ENCODE data around the gene TARBP1. TPM values are rescaled to one million over a fixed set of nuclear protein-coding genes. Genes with fewer than 3 reads are reported as not detected.

The TARBP1 gene
- total RNA-seq, 2 experiments from 2014 or later = 30.0 to 49.8 TPM

- Histone ChIP-seq H3K27ac (ENCODE audit: low read depth, low read length, poor library complexity, severe bottlenecking) (peak overlapping the region; percentile 81), H3K79me2 (ENCODE audit: insufficient read depth, low read depth, low read length) (peaks cover 34% of the 10 kb centered on the region), H3K4me3 (ENCODE audit: low read depth, low read length, poor library complexity, severe bottlenecking) (peak overlapping the region; percentile 72), H3K36me3 (ENCODE audit: insufficient read depth, low read length) (no peaks in the 10 kb centered on the region; the same call in 1 of the 2 replicates), H3K4me1 (ENCODE audit: insufficient read depth, low read length, poor library complexity, severe bottlenecking) (peaks cover 47% of the 10 kb centered on the region), H2AFZ (ENCODE audit: low read length) (peak overlapping the region; percentile 60), H3K9me2 (ENCODE audit: insufficient read depth, low read length) (no peaks in the 10 kb centered on the region), H3K4me2 (ENCODE audit: low read length) (peak overlapping the region; percentile 61), H4K20me1 (ENCODE audit: insufficient read depth, low read length) (no peaks in the 10 kb centered on the region), H3K9me3 (ENCODE audit: low read length) (no peaks in the 10 kb centered on the region)
- no peak for DNase-seq (ENCODE audit: low spot score)
- no peak for TF ChIP-seq EZH2phosphoT487 (IDR thresholded peaks at IDR 0.05; ENCODE audit: borderline replicate concordance, low read depth, low read length)
- TF ChIP-seq CTCF (conservative IDR thresholded peaks at IDR 0.05; ENCODE audit: low read length) = no peak
- ChIA-PET CTCF (ENCODE audit: unreplicated experiment) (interaction anchor here (0.8 kb wide), 1 partner anchor 8 kb away, joined by 3 read pairs; no protein-coding TSS in a partner anchor), POLR2A (interaction anchor here (0.6 to 2.8 kb wide), 9 partner anchors 11 to 1678 kb away, joined by 3 to 9 read pairs (median 4); partner anchors contain the start of gene IRF2BP2)
- no TSS peak for BruUV-seq (replicated peaks)
- intact Hi-C loops (cut with micrococcal nuclease; ENCODE audit: unreplicated experiment) = loop anchor here (5.0 to 10.0 kb wide), 3 partner anchors 157 to 1666 kb away; partner anchors contain the start of genes B3GALNT2 and GPR137B
These were observed 256 bp upstream of the TARBP1 start for GRCh38 chr1:234479310-234479559.

- DNase-seq (ENCODE audit: low spot score) = peak; percentile 87
- H3K9me2 ChIP-seq (ENCODE audit: insufficient read depth, low read length) = no peaks in the 10 kb centered on the region
- H2AFZ ChIP-seq (ENCODE audit: low read length) = peak overlapping the region; percentile 57
- peak overlapping the region; percentile 95 for H3K4me2 ChIP-seq (ENCODE audit: low read length)
- H3K4me3 ChIP-seq (ENCODE audit: low read depth, low read length, poor library complexity, severe bottlenecking) = peak overlapping the region; percentile 72
- intact Hi-C loops (cut with micrococcal nuclease; ENCODE audit: unreplicated experiment) = loop anchor here (1.0 to 10.0 kb wide), 5 partner anchors 105 to 1667 kb away; partner anchors contain the start of genes B3GALNT2, COA6 and GPR137B
- peak overlapping the region; percentile 81 for H3K27ac ChIP-seq (ENCODE audit: low read depth, low read length, poor library complexity, severe bottlenecking)
- CTCF ChIA-PET (ENCODE audit: unreplicated experiment) = interaction anchor here (0.6 to 1.0 kb wide), 4 partner anchors 12 to 601 kb away, joined by 3 to 14 read pairs (median 3); no protein-coding TSS in a partner anchor
- no TSS peak for BruUV-seq (replicated peaks)
- POLR2A ChIA-PET = interaction anchor here (0.6 to 0.8 kb wide), 3 partner anchors 80 to 928 kb away, joined by 3 to 5 read pairs (median 3); no protein-coding TSS in a partner anchor
- peaks cover 42% of the 10 kb centered on the region for H3K79me2 ChIP-seq (ENCODE audit: insufficient read depth, low read depth, low read length)
- no peaks in the 10 kb centered on the region; the same call in 1 of the 2 replicates for H3K36me3 ChIP-seq (ENCODE audit: insufficient read depth, low read length)
- no peaks in the 10 kb centered on the region for H4K20me1 ChIP-seq (ENCODE audit: insufficient read depth, low read length)
- peaks cover 55% of the 10 kb centered on the region for H3K4me1 ChIP-seq (ENCODE audit: insufficient read depth, low read length, poor library complexity, severe bottlenecking)
- no peak for TF ChIP-seq EZH2phosphoT487 (IDR thresholded peaks at IDR 0.05; ENCODE audit: borderline replicate concordance, low read depth, low read length)
- no peak for TF ChIP-seq CTCF (conservative IDR thresholded peaks at IDR 0.05; ENCODE audit: low read length)
- H3K9me3 ChIP-seq (ENCODE audit: low read length) = no peaks in the 10 kb centered on the region
These were observed 863 bp downstream of the TARBP1 start for GRCh38 chr1:234478152-234478480.

Data from OCI-LY7 (cell line).